GM12874 (cell line): ENCODE measurements around the gene CC2D2B.

Experiments used
- TF ChIP-seq, protein P1 (sequence below): IDR thresholded peaks from 2 replicates; pipeline ENCODE4 v1.5.1; 2011; ENCODE audit warnings: low read depth, mild to moderate bottlenecking, control low read depth, low read length, moderate library complexity; ENCODE audit not compliant: insufficient read depth

The CC2D2B gene

DNA sequence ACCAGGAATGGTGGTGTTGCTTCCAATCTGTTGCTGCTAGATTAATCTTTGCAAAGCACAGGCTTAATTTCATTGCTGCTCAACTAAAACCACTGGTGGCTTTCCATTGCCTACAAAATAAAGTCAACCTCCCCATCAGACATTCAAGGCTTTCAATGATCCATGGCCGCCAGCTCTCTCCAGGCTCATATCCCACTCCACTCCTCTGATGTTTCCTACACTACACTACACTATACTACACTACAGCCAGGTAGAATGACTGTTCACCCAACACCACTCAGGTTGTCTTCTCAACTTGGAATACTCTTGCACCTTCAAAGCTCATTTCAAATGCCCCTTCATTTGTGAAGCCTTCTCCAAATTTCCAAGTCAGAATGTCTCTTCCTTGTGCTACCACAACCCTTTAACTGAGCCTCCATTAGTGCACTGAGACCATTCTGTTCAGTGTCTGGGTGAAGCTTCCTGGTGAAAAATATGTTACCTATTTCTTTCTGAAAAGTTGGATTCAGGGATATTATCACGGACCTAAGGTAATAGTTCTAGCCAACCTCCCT lies 35.5 kb upstream of the CC2D2B start:
- TF ChIP-seq, protein P1, sequence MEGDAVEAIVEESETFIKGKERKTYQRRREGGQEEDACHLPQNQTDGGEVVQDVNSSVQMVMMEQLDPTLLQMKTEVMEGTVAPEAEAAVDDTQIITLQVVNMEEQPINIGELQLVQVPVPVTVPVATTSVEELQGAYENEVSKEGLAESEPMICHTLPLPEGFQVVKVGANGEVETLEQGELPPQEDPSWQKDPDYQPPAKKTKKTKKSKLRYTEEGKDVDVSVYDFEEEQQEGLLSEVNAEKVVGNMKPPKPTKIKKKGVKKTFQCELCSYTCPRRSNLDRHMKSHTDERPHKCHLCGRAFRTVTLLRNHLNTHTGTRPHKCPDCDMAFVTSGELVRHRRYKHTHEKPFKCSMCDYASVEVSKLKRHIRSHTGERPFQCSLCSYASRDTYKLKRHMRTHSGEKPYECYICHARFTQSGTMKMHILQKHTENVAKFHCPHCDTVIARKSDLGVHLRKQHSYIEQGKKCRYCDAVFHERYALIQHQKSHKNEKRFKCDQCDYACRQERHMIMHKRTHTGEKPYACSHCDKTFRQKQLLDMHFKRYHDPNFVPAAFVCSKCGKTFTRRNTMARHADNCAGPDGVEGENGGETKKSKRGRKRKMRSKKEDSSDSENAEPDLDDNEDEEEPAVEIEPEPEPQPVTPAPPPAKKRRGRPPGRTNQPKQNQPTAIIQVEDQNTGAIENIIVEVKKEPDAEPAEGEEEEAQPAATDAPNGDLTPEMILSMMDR: no peak

GRCh38 chr10:95873139-95873538 lies 34.6 kb upstream of the CC2D2B start:
- TF ChIP-seq, protein P1: no peak

DNA sequence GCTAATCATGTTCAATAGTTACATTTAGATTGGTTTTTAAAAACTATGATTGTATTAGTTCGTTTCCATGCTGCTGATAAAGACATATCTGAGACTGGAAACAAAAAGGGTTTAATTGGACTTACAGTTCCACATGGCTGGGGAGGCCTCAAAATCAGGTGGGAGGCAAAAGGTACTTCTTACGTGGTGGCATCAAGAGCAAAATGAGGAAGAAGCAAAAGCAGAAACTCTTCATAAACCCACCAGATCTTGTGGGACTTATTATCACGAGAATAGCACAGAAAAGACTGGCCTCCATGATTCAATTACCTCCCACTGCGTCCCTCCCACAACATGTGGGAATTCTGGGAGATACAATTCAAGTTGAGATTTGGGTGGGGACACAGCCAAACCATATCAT lies 34.1 kb upstream of the CC2D2B start:
- TF ChIP-seq, protein P1: no peak

DNA sequence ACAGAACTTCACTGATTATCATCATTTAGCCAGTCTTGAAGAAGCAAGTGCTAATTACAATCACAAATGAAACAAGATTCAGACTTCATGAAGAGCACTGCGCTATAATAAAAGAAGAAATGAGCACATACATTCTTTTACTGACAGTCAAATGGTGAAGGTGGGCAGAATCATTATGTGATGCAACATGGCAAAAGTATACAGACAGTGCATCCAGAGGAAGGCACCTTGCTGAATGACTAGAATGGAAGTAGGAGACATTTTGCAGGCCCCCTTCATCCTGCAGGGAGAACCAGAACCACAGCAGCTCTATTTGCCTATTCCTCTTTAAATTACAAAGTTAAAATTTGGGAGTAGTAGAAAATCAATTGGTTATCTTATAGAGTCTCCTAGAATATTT lies 31.0 kb upstream of the CC2D2B start:
- TF ChIP-seq, protein P1: no peak

- TF ChIP-seq, protein P1: no peak
These were observed 29.9 kb upstream of the CC2D2B start for GRCh38 chr10:95877881-95878280.

DNA sequence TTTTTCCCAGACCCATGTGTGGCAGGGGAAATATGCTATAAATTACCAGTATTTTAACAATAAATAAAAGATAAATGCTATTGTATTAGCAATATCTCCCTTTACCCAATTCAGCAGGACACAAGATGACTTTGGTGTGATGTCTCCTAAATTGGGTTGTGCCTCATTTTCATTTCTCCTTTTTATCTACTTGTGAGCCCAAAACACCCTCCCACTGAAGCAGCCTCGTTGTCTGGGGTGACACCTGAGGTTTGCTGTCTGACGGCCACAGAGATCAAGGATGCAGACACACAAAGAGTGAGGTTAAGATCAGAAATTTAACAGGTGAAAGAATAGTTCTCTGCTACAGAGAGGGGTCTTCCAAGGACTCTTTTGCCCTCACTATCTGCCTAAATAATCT lies 27.1 kb upstream of the CC2D2B start:
- TF ChIP-seq, protein P1: no peak

GRCh38 chr10:95881316-95881715 lies 26.5 kb upstream of the CC2D2B start:
- TF ChIP-seq, protein P1: no peak
